Karpas-422 (cell line): Measurements from ENCODE around the gene ABHD14A. TPM values are rescaled to one million over a fixed set of nuclear protein-coding genes. Genes with fewer than 3 reads are reported as not detected.

Source experiments
- DNase-seq: peaks from one replicate; pipeline ENCODE4 v3.0.0-alpha.2; 2015
- H2AFZ ChIP-seq: fragments of 200-600 bp; sonication (generic); 2 replicates; pipeline ENCODE4 v1.6.1; 2014; ENCODE audit warnings: antibody characterized with exemption, low read length, mixed read lengths
- H3K27ac ChIP-seq: fragments of 200-600 bp; sonication (generic); 2 replicates; pipeline ENCODE4 v1.5.1; 2014; ENCODE audit warnings: mild to moderate bottlenecking, low read length, moderate library complexity
- H3K27me3 ChIP-seq: fragments of 200-600 bp; sonication (generic); 2 replicates; pipeline ENCODE4 v1.6.1; 2014; ENCODE audit warnings: low read length, mixed read lengths
- H3K36me3 ChIP-seq: fragments of 200-600 bp; sonication (generic); 2 replicates; pipeline ENCODE4 v1.6.1; 2014; ENCODE audit warnings: low read length, mixed read lengths; ENCODE audit not compliant: insufficient read depth
- H3K4me1 ChIP-seq: fragments of 200-600 bp; sonication (generic); 2 replicates; pipeline ENCODE4 v1.6.1; 2014; ENCODE audit warnings: mild to moderate bottlenecking, low read length, mixed read lengths
- H3K4me2 ChIP-seq: fragments of 200-600 bp; sonication (generic); 2 replicates; pipeline ENCODE4 v1.6.1; 2014; ENCODE audit warnings: low read length, low read depth, mild to moderate bottlenecking; ENCODE audit not compliant: poor library complexity, severe bottlenecking
- H3K4me3 ChIP-seq: fragments of 200-600 bp; sonication (generic); 2 replicates; pipeline ENCODE4 v1.5.1; 2014; ENCODE audit warnings: mild to moderate bottlenecking, antibody characterized with exemption, low read length, mixed read lengths
- H3K79me2 ChIP-seq: fragments of 200-600 bp; sonication (generic); 2 replicates; pipeline ENCODE4 v1.6.1; 2014; ENCODE audit warnings: mild to moderate bottlenecking, low read length, mixed read lengths
- H3K9ac ChIP-seq: fragments of 200-600 bp; sonication (generic); 2 replicates; pipeline ENCODE4 v1.6.0; 2014; ENCODE audit warnings: low read length
- H3K9me2 ChIP-seq: fragments of 200-600 bp; sonication (generic), shearing (Covaris generic); replicated peaks from 2 replicates; pipeline ENCODE4 v1.6.0; 2014; ENCODE audit warnings: mild to moderate bottlenecking, low read length, moderate library complexity; ENCODE audit not compliant: insufficient read depth
- H3K9me3 ChIP-seq: fragments of 300-700, 200-600 bp; sonication (generic); 2 replicates; pipeline ENCODE4 v1.6.1; 2014; ENCODE audit warnings: low read length, mixed read lengths
- H4K20me1 ChIP-seq: fragments of 200-600 bp; sonication (generic); 2 replicates; pipeline ENCODE4 v1.6.1; 2014; ENCODE audit warnings: mild to moderate bottlenecking, antibody characterized with exemption, low read length, low read depth; ENCODE audit not compliant: insufficient read depth
- total RNA-seq: library from RNA; depleted of rRNA; stranded (reverse); fragments of >200 nt; shearing (Covaris generic); gene quantifications from 2 replicates; pipeline ENCODE4 v1.2.3, GENCODE V29; 2014; ENCODE audit warnings: low replicate concordance

Gene ABHD14A
- total RNA-seq, 1 experiment from 2014 or later: 36.9 TPM

- Histone ChIP-seq H3K79me2 (no peaks in the 10 kb centered on the region), H3K4me3 (no peak overlapping the region), H3K9ac (no peak overlapping the region), H3K27ac (no peak overlapping the region), H3K9me2 (no peaks in the 10 kb centered on the region), H4K20me1 (peaks cover 11% of the 10 kb centered on the region), H3K9me3 (no peaks in the 10 kb centered on the region), H3K27me3 (no peaks in the 10 kb centered on the region), H2AFZ (no peak overlapping the region), H3K4me1 (peaks cover 27% of the 10 kb centered on the region), H3K4me2 (no peak overlapping the region), H3K36me3 (no peaks in the 10 kb centered on the region)
- no peak for DNase-seq
Measured at GRCh38 chr3:51964521-51964920, 10.3 kb upstream of the ABHD14A start.

GRCh38 chr3:51966016-51966415, 8.8 kb upstream of the ABHD14A start:
- 0 out of 2 replicates have a peak, but pooled peaks cover 2% of the 10 kb centered on the region for H3K36me3 ChIP-seq
- 0 out of 2 replicates have a peak overlapping the region, but pooled peaks have one; percentile 69 for H3K4me3 ChIP-seq
- H3K9me3 ChIP-seq: no peaks in the 10 kb centered on the region
- DNase-seq: no peak
- H3K4me2 ChIP-seq: peak overlapping the region; percentile 84
- H3K9me2 ChIP-seq: no peaks in the 10 kb centered on the region
- no peak overlapping the region for H2AFZ ChIP-seq
- H3K9ac ChIP-seq: peak overlapping the region; percentile 68; the same call in 1 of the 2 replicates
- no peak overlapping the region for H3K27ac ChIP-seq
- peaks cover 11% of the 10 kb centered on the region for H4K20me1 ChIP-seq
- H3K4me1 ChIP-seq: peaks cover 36% of the 10 kb centered on the region
- no peaks in the 10 kb centered on the region for H3K27me3 ChIP-seq
- no peaks in the 10 kb centered on the region for H3K79me2 ChIP-seq

GRCh38 chr3:51966486-51966885, 8.4 kb upstream of the ABHD14A start:
- 0 out of 2 replicates have a peak, but pooled peaks cover 2% of the 10 kb centered on the region for H3K36me3 ChIP-seq
- H3K79me2 ChIP-seq: peaks cover 4% of the 10 kb centered on the region; the same call in 1 of the 2 replicates
- H4K20me1 ChIP-seq: peaks cover 11% of the 10 kb centered on the region
- H3K9me3 ChIP-seq: no peaks in the 10 kb centered on the region
- no peak overlapping the region for H2AFZ ChIP-seq
- H3K4me1 ChIP-seq: peaks cover 40% of the 10 kb centered on the region
- H3K4me2 ChIP-seq: peak overlapping the region; percentile 84
- peak overlapping the region; percentile 69 for H3K4me3 ChIP-seq
- no peaks in the 10 kb centered on the region for H3K9me2 ChIP-seq
- peak overlapping the region; percentile 68 for H3K9ac ChIP-seq
- no peaks in the 10 kb centered on the region for H3K27me3 ChIP-seq
- H3K27ac ChIP-seq: no peak overlapping the region
- DNase-seq: no peak

GRCh38 chr3:51966922-51967383, 7.9 kb upstream of the ABHD14A start:
- Histone ChIP-seq H3K79me2 (peaks cover 6% of the 10 kb centered on the region; the same call in 1 of the 2 replicates), H2AFZ (no peak overlapping the region), H3K36me3 (0 out of 2 replicates have a peak, but pooled peaks cover 2% of the 10 kb centered on the region), H3K4me3 (peak overlapping the region; percentile 69), H3K27me3 (no peaks in the 10 kb centered on the region), H4K20me1 (peaks cover 11% of the 10 kb centered on the region; the same call in 1 of the 2 replicates), H3K9ac (peak overlapping the region; percentile 68), H3K9me2 (no peaks in the 10 kb centered on the region), H3K27ac (no peak overlapping the region), H3K4me2 (peak overlapping the region; percentile 84), H3K4me1 (peaks cover 42% of the 10 kb centered on the region), H3K9me3 (no peaks in the 10 kb centered on the region)
- no peak for DNase-seq

GRCh38 chr3:51967384-51968169, 7.3 kb upstream of the ABHD14A start, which contains the start of gene PCBP4:
PCBP4 (minus strand) TSS chr3:51967454; CDS start chr3:51961240, 6,214 bp downstream.
- Histone ChIP-seq H3K4me2 (peak within 1 kb of the TSS; percentile 84), H4K20me1 (peaks cover 5% of the 10 kb centered on the region; the same call in 1 of the 2 replicates), H3K4me1 (peaks cover 47% of the 10 kb centered on the region), H2AFZ (no peak within 1 kb of the TSS), H3K9ac (peak within 1 kb of the TSS; percentile 82), H3K79me2 (peaks cover 10% of the 10 kb centered on the region), H3K27ac (peak within 1 kb of the TSS; percentile 75), H3K9me2 (no peaks in the 10 kb centered on the region), H3K36me3 (0 out of 2 replicates have a peak, but pooled peaks cover 2% of the 10 kb centered on the region), H3K9me3 (no peaks in the 10 kb centered on the region), H3K27me3 (no peaks in the 10 kb centered on the region), H3K4me3 (peak within 1 kb of the TSS; percentile 79)
- peak; percentile 79 for DNase-seq

- peaks cover 47% of the 10 kb centered on the region for H3K4me1 ChIP-seq
- peaks cover 16% of the 10 kb centered on the region for H3K79me2 ChIP-seq
- H3K9me3 ChIP-seq: no peaks in the 10 kb centered on the region
- no peaks in the 10 kb centered on the region for H3K27me3 ChIP-seq
- peak overlapping the region; percentile 79 for H3K4me3 ChIP-seq
- H4K20me1 ChIP-seq: 0 out of 2 replicates have a peak, but pooled peaks cover 3% of the 10 kb centered on the region
- no peak for DNase-seq
- 0 out of 2 replicates have a peak, but pooled peaks cover 2% of the 10 kb centered on the region for H3K36me3 ChIP-seq
- H3K4me2 ChIP-seq: peak overlapping the region; percentile 76
- no peaks in the 10 kb centered on the region for H3K9me2 ChIP-seq
- H3K27ac ChIP-seq: peak overlapping the region; percentile 75
- peak overlapping the region; percentile 82 for H3K9ac ChIP-seq
- H2AFZ ChIP-seq: no peak overlapping the region
Measured at GRCh38 chr3:51968170-51968775, 6.6 kb upstream of the ABHD14A start.

- Histone ChIP-seq H3K9me3 (no peaks in the 10 kb centered on the region), H3K79me2 (peaks cover 23% of the 10 kb centered on the region), H3K4me2 (peak overlapping the region; percentile 76), H4K20me1 (no peaks in the 10 kb centered on the region), H2AFZ (no peak overlapping the region), H3K27me3 (no peaks in the 10 kb centered on the region), H3K27ac (peak overlapping the region; percentile 75; the same call in 1 of the 2 replicates), H3K4me3 (peak overlapping the region; percentile 79; the same call in 1 of the 2 replicates), H3K4me1 (peaks cover 49% of the 10 kb centered on the region), H3K36me3 (0 out of 2 replicates have a peak, but pooled peaks cover 2% of the 10 kb centered on the region), H3K9ac (peak overlapping the region; percentile 82), H3K9me2 (no peaks in the 10 kb centered on the region)
- DNase-seq: no peak
Measured at GRCh38 chr3:51968883-51969678, 5.8 kb upstream of the ABHD14A start.
